Measurements from ENCODE around the gene HUS1B. TPM values are rescaled to one million over a fixed set of nuclear protein-coding genes. Genes with fewer than 3 reads are reported as not detected.

HUS1B gene
- total RNA-seq, 4 donors from 2014 or later = 2.3 to 4.8 (median 4.0) TPM

DNA sequence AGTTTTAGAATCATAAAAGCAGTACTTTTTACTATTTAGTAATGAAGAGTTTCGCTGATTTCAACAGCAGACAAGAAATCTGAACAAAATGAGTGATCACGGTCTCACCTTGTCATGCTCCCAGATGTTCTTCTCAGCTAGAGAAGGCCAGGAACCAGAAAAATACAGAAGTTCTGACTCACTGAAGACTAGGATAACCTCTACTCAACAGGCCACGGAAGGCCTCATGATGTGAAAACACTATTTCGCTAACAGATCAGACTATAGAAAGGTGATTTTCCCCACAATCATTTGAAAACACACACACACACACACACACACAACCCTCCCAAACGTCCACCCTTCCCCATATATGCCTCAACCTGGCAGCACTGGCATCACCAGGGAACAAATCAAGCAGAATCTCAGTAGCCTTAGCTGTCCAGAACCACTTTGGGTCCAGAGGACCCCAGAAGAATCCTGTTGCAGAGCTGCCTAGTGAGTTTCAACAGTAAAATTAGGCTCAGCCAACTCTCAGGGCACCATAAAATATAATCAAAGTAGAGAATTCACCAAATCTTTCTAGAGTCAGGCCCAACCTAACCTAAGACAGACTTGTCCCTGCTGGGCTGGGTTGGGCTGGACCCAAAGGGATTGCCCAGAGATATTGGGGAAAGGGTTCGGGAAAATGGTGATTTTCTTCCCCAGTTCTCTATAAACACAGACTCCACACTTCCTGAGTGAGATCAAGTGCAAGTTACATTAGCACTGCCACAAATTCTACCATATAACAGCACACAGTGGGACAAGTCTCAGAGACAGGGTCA lies 28.1 kb upstream of the HUS1B start:
- DNase-seq = no peak
- H3K9me3 ChIP-seq = no peaks in the 10 kb centered on the region
- WGBS, 2 donors = 90 to 93% methylated on average over 6 of the region's 6 CpGs
- H3K36me3 ChIP-seq = no peaks in the 10 kb centered on the region
- no peak for TF ChIP-seq POLR2A (IDR thresholded peaks at IDR 0.05)
- TF ChIP-seq, protein P1, sequence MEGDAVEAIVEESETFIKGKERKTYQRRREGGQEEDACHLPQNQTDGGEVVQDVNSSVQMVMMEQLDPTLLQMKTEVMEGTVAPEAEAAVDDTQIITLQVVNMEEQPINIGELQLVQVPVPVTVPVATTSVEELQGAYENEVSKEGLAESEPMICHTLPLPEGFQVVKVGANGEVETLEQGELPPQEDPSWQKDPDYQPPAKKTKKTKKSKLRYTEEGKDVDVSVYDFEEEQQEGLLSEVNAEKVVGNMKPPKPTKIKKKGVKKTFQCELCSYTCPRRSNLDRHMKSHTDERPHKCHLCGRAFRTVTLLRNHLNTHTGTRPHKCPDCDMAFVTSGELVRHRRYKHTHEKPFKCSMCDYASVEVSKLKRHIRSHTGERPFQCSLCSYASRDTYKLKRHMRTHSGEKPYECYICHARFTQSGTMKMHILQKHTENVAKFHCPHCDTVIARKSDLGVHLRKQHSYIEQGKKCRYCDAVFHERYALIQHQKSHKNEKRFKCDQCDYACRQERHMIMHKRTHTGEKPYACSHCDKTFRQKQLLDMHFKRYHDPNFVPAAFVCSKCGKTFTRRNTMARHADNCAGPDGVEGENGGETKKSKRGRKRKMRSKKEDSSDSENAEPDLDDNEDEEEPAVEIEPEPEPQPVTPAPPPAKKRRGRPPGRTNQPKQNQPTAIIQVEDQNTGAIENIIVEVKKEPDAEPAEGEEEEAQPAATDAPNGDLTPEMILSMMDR (IDR thresholded peaks at IDR 0.05) = no peak
- H3K27ac ChIP-seq = no peak overlapping the region
- H3K27me3 ChIP-seq = no peaks in the 10 kb centered on the region
- H3K4me1 ChIP-seq = peaks cover 0 to 4% of the 10 kb centered on the region in 2 donors
- intact Hi-C loops (cut with DNase I) = no loop called here
- no peak overlapping the region for H3K4me3 ChIP-seq (replicated peaks in 1 of 3)

DNA sequence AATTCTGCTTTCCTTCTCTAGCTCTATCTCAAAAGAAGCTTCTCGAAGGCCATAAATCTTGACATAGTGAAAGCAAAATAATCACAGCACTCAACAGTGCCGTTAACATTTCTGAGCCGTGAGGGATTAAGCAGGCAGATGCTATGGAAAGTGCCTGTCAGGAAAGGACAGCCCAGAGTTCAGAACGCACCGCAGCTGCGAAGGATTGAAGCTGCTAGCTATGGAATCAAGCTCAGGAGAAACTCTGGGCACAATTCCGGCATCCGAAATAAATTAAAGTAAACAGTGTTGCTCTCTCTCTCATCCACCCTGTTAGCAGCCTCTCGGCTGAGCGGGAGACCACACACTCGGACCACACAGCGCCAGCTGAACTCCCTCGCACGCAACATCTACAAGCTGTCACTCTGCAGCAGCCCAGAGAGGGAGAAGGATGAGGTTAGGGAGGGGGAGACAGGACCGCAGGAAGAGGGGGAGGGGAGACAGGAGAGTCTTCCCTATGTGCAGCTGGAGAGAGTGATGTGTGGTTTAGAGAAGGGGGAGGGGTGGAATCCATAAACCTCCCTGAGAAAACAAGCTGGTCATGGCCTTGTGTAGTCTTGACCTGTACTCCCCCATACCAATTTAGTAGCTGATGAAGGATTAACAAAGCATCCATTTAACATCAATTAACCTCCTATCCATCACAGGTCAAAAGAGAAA lies 27.0 kb upstream of the HUS1B start:
- H3K4me1 ChIP-seq = peaks cover 0 to 4% of the 10 kb centered on the region in 2 donors
- intact Hi-C loops (cut with DNase I) = no loop called here
- WGBS, 2 donors = 50 to 51% methylated on average over 15 of the region's 15 CpGs
- H3K27me3 ChIP-seq = no peaks in the 10 kb centered on the region
- H3K4me3 ChIP-seq (replicated peaks in 1 of 3) = no peak overlapping the region
- H3K27ac ChIP-seq = no peak overlapping the region
- no peaks in the 10 kb centered on the region for H3K36me3 ChIP-seq
- no peak for TF ChIP-seq POLR2A (IDR thresholded peaks at IDR 0.05)
- TF ChIP-seq, protein P1 (IDR thresholded peaks at IDR 0.05) = no peak
- no peaks in the 10 kb centered on the region for H3K9me3 ChIP-seq
- DNase-seq = no peak

DNA sequence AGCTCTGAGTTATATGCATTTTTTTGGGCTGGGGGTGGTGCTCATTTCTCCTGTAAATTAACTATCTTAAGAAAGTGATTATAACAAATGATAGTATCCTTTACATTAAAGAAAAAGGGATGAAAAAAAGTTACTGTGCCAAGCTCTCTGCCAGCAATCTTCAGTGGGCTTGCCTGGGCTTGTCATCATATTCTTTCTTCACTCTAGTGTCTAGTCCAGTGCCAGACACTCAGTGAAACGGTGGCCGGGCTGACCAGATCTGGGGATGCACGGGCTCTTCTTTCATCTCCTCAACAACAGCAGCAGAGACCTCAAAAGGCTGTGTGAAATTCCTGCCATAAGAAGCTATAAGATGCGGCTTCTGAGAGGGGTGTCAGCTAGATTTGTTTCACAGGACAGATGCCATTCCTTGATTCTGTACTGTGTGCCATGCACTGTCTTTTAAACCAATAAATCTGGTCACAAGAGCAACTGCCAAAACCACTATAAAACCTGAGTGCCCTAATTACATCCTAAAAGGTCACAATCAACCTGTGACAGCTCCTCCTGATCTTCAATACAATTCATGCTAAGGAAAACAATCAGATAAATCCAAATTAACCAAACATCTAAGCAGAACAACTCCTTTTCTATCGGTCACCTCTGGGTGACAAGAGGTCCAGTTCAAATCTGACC lies 23.9 kb upstream of the HUS1B start:
- 90 to 94% methylated on average over 5 of the region's 5 CpGs for WGBS, 2 donors
- no peaks in the 10 kb centered on the region for H3K9me3 ChIP-seq
- TF ChIP-seq POLR2A (IDR thresholded peaks at IDR 0.05) = no peak
- TF ChIP-seq, protein P1 (IDR thresholded peaks at IDR 0.05) = no peak
- H3K36me3 ChIP-seq = no peaks in the 10 kb centered on the region
- DNase-seq = no peak
- intact Hi-C loops (cut with DNase I) = no loop called here
- H3K27ac ChIP-seq = no peak overlapping the region
- H3K4me1 ChIP-seq = peaks cover 0 to 4% of the 10 kb centered on the region in 2 donors
- H3K27me3 ChIP-seq = no peaks in the 10 kb centered on the region
- no peak overlapping the region for H3K4me3 ChIP-seq (replicated peaks in 1 of 3)

DNA sequence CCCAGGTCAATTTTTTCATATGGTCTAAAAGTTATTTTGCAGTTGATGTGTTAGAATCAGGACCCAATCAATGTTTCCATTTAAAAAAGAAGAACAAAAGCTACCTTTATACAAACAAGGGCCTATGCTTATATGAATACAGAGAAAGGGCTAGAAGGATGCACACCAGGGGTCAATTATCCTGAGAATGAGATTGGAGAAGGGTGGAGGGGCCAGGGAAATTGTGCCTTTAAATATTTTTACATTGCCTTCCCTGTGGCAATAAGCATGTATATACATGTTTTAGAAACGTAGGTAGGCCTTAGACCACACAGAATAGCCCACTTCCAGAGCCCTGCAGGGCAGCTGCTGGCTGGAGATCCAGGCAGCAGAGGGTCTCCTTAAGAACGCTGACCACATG lies 23.4 kb upstream of the HUS1B start:
- peaks cover 0 to 4% of the 10 kb centered on the region in 2 donors for H3K4me1 ChIP-seq
- 75 to 85% methylated on average over 2 of the region's 2 CpGs for WGBS, 2 donors
- no peaks in the 10 kb centered on the region for H3K27me3 ChIP-seq
- no peaks in the 10 kb centered on the region for H3K9me3 ChIP-seq
- no peaks in the 10 kb centered on the region for H3K36me3 ChIP-seq
- no peak overlapping the region for H3K4me3 ChIP-seq (replicated peaks in 1 of 3)
- H3K27ac ChIP-seq = no peak overlapping the region
- intact Hi-C loops (cut with DNase I) = no loop called here
- no peak for DNase-seq
- TF ChIP-seq, protein P1 (IDR thresholded peaks at IDR 0.05) = no peak
- no peak for TF ChIP-seq POLR2A (IDR thresholded peaks at IDR 0.05)

All from thyroid gland (tissue), 4 donors.